H1 (cell line): ENCODE results near the gene AGBL1. TPM values are rescaled to one million over a fixed set of nuclear protein-coding genes. Genes with fewer than 3 reads are reported as not detected.

Experiments used
- CTCF ChIA-PET: fragments of 300-600 bp; sonication (Branson Sonifier 250); formaldehyde crosslinking; loops from one replicate; lab custom pipeline; 2021; ENCODE audit not compliant: partially characterized antibody; lab: Charles Lee
- POLR2A ChIA-PET: fragments of 300-600 bp; sonication (Branson Sonifier 250); formaldehyde crosslinking; loops from one replicate; lab custom pipeline; 2021; ENCODE audit warnings: inconsistent platforms; ENCODE audit not compliant: partially characterized antibody; lab: Charles Lee
- DNase-seq, 2 experiments: peaks; one replicate each; pipeline versions ENCODE4 v3.0.0 to v3.0.0-alpha.2; 2010 to 2022; ENCODE audit warnings: low spot score in 2 of 2, low read depth in 1 of 2, mixed read lengths in 1 of 2
- FAIRE-seq: peaks from 2 replicates; lab custom pipeline; 2011; peaks lifted over from hg19 to GRCh38; lab: Jason Lieb, UNC
- H2AFZ ChIP-seq: 2 replicates; pipeline ENCODE4 v1.8.1; 2012; ENCODE audit warnings: low read length, inconsistent platforms
- H2AK5ac ChIP-seq: 2 replicates; pipeline ENCODE4 v1.6.1; 2013; ENCODE audit warnings: low read depth, low read length
- H2BK120ac ChIP-seq: replicated peaks from 2 replicates; pipeline ENCODE3; 2013; ENCODE audit warnings: low read depth, low read length, inconsistent platforms
- H2BK12ac ChIP-seq: 2 replicates; pipeline ENCODE4 v1.6.1; 2013; ENCODE audit warnings: low read depth, low read length
- H2BK15ac ChIP-seq: 2 replicates; pipeline ENCODE4 v1.6.1; 2013; ENCODE audit warnings: low read length
- H2BK20ac ChIP-seq: 2 replicates; pipeline ENCODE4 v1.6.1; 2013; ENCODE audit warnings: low read length
- H2BK5ac ChIP-seq: 2 replicates; pipeline ENCODE4 v1.6.1; 2013; ENCODE audit warnings: low read depth, low read length
- H3K14ac ChIP-seq: 2 replicates; pipeline ENCODE4 v1.6.1; 2013; ENCODE audit warnings: inconsistent platforms; ENCODE audit not compliant: insufficient read length
- H3K18ac ChIP-seq: 2 replicates; pipeline ENCODE4 v1.6.1; 2013; ENCODE audit warnings: low read length; ENCODE audit errors: extremely low read depth
- H3K23ac ChIP-seq: 2 replicates; pipeline ENCODE4 v1.6.1; 2013; ENCODE audit warnings: inconsistent platforms; ENCODE audit not compliant: insufficient read length
- H3K23me2 ChIP-seq: 2 replicates; pipeline ENCODE4 v1.6.1; 2013; ENCODE audit warnings: low read depth, low read length
- H3K27ac ChIP-seq: 2 replicates; pipeline ENCODE4 v1.6.1; 2011; ENCODE audit warnings: low read depth, low read length, inconsistent platforms
- H3K27me3 ChIP-seq, 4 experiments: replicated peaks in 1 of 4; 1 replicate in 1 of 4; 2 replicates in 3 of 4; pipeline versions ENCODE4 v1.6.1 to v1.8.1; 2011 to 2013; ENCODE audit warnings: low read length in 3 of 4, mild to moderate bottlenecking in 3 of 4, inconsistent platforms in 2 of 4, mixed read lengths in 2 of 4, moderate library complexity in 1 of 4; ENCODE audit not compliant: control insufficient read depth in 3 of 4, insufficient read depth in 3 of 4; ENCODE audit errors: extremely low read depth in 1 of 4
- H3K36me3 ChIP-seq, 4 experiments: 2 replicates each; pipeline versions ENCODE4 v1.6.1 to v1.8.1; 2011 to 2013; ENCODE audit warnings: mild to moderate bottlenecking in 4 of 4, low read length in 3 of 4, moderate library complexity in 2 of 4, control low read depth in 1 of 4, inconsistent platforms in 1 of 4; ENCODE audit not compliant: insufficient read depth in 4 of 4, control insufficient read depth in 2 of 4
- H3K4ac ChIP-seq: replicated peaks from 2 replicates; pipeline ENCODE3; 2013; ENCODE audit warnings: low read length, low read depth, mixed read lengths, inconsistent platforms; ENCODE audit not compliant: insufficient read length
- H3K4me1 ChIP-seq, 4 experiments: replicated peaks in 1 of 4; 1 replicate in 1 of 4; 2 replicates in 3 of 4; pipeline versions ENCODE4 v1.6.1 to v1.8.1; 2011 to 2013; ENCODE audit warnings: low read length in 3 of 4, inconsistent platforms in 2 of 4, mixed read lengths in 1 of 4; ENCODE audit not compliant: insufficient read depth in 4 of 4, control insufficient read depth in 3 of 4
- H3K4me2 ChIP-seq, 2 experiments: 2 replicates each; pipeline versions ENCODE4 v1.6.1 to v1.8.1; 2011 to 2013; ENCODE audit warnings: low read depth in 2 of 2, low read length in 2 of 2, control low read depth in 1 of 2, inconsistent platforms in 1 of 2, mild to moderate bottlenecking in 1 of 2; ENCODE audit not compliant: insufficient read depth in 1 of 2
- H3K4me3 ChIP-seq, 4 experiments: fragments of 200-600, 300-600 bp in 1 of 4; sonication (generic), shearing (Covaris generic), sonication (Bioruptor Twin) in 1 of 4; 2 replicates each; pipeline versions ENCODE4 v1.5.1 to v1.8.1; 2011 to 2016; ENCODE audit warnings: low read length in 4 of 4, low read depth in 3 of 4, control low read depth in 2 of 4, inconsistent platforms in 2 of 4, mild to moderate bottlenecking in 2 of 4, mixed read lengths in 1 of 4, moderate library complexity in 1 of 4; ENCODE audit not compliant: insufficient read depth in 2 of 4; ENCODE audit errors: extremely low read depth in 1 of 4
- H3K56ac ChIP-seq: replicated peaks from 2 replicates; pipeline ENCODE3; 2013; ENCODE audit warnings: low read depth, mild to moderate bottlenecking, mixed read lengths, low read length, inconsistent platforms; ENCODE audit not compliant: insufficient read length
- H3K79me1 ChIP-seq: 2 replicates; pipeline ENCODE4 v1.6.1; 2013; ENCODE audit warnings: low read depth, low read length, control low read depth
- H3K79me2 ChIP-seq, 2 experiments: 2 replicates each; pipeline versions ENCODE4 v1.6.1 to v1.8.1; 2012 to 2013; ENCODE audit warnings: low read length in 2 of 2, mild to moderate bottlenecking in 2 of 2, inconsistent platforms in 1 of 2; ENCODE audit not compliant: insufficient read depth in 2 of 2, control insufficient read depth in 1 of 2
- H3K9ac ChIP-seq, 4 experiments: replicated peaks in 1 of 4; 1 replicate in 1 of 4; 2 replicates in 3 of 4; pipeline versions ENCODE4 v1.6.1 to v1.8.1; 2011 to 2013; ENCODE audit warnings: low read depth in 3 of 4, low read length in 3 of 4, control low read depth in 2 of 4, mild to moderate bottlenecking in 2 of 4, moderate library complexity in 2 of 4, inconsistent platforms in 1 of 4; ENCODE audit errors: extremely low read depth in 1 of 4
- H3K9me3 ChIP-seq, 2 experiments: 2 replicates each; pipeline versions ENCODE4 v1.6.1 to v1.8.1; 2012 to 2013; ENCODE audit warnings: mild to moderate bottlenecking in 2 of 2, moderate library complexity in 2 of 2, control low read depth in 1 of 2, inconsistent platforms in 1 of 2, low read depth in 1 of 2, low read length in 1 of 2, mixed read lengths in 1 of 2; ENCODE audit not compliant: insufficient read depth in 2 of 2
- H4K20me1 ChIP-seq, 2 experiments: replicated peaks in 1 of 2; 2 replicates each; pipeline versions ENCODE3 to v1.8.1; 2011 to 2013; ENCODE audit warnings: inconsistent platforms in 2 of 2, low read length in 2 of 2, mild to moderate bottlenecking in 1 of 2; ENCODE audit not compliant: insufficient read depth in 2 of 2, control insufficient read depth in 1 of 2
- H4K5ac ChIP-seq: 2 replicates; pipeline ENCODE4 v1.6.1; 2013; ENCODE audit warnings: low read length, low read depth, mixed read lengths, inconsistent platforms; ENCODE audit not compliant: insufficient read length
- H4K8ac ChIP-seq: 2 replicates; pipeline ENCODE4 v1.8.0; 2013; ENCODE audit warnings: mild to moderate bottlenecking, moderate library complexity, low read length, inconsistent platforms; ENCODE audit not compliant: insufficient read depth; ENCODE audit errors: extremely low read depth
- H4K91ac ChIP-seq: replicated peaks from 2 replicates; pipeline ENCODE3; 2013; ENCODE audit warnings: low read length, mixed read lengths, inconsistent platforms; ENCODE audit not compliant: insufficient read length
- CBX8 ChIP-seq: fragments of 300-800, 300-1000 bp; sonication (generic); IDR thresholded peaks from 2 replicates; pipeline ENCODE4 v1.7.1; 2016; ENCODE audit warnings: low read depth, low read length, borderline replicate concordance
- GABPA ChIP-seq: IDR thresholded peaks from 2 replicates; pipeline ENCODE4 v1.6.1; 2011; ENCODE audit warnings: mild to moderate bottlenecking, low read length, moderate library complexity, borderline replicate concordance; ENCODE audit not compliant: insufficient read depth
- MAX ChIP-seq: IDR thresholded peaks from 2 replicates; pipeline ENCODE4 v1.6.1; 2012; ENCODE audit warnings: inconsistent platforms
- PHF8 ChIP-seq: fragments of 200-600 bp; sonication (generic); conservative IDR thresholded peaks from 2 replicates; pipeline ENCODE4 v1.7.1; 2012; ENCODE audit warnings: low read depth, mild to moderate bottlenecking, inconsistent platforms, low read length, moderate library complexity
- RAD21 ChIP-seq, 2 experiments: IDR thresholded peaks in 1 of 2; conservative IDR thresholded peaks in 1 of 2; 2 replicates each; pipeline ENCODE4 v1.6.1; 2011; ENCODE audit warnings: low read depth in 2 of 2, low read length in 2 of 2, improper control_type of control experiment in 1 of 2, inconsistent platforms in 1 of 2, mild to moderate bottlenecking in 1 of 2, moderate library complexity in 1 of 2
- TAF7 ChIP-seq: optimal IDR thresholded peaks from 2 replicates; pipeline ENCODE3; 2011; ENCODE audit warnings: low read depth, mild to moderate bottlenecking, inconsistent platforms, low read length, moderate library complexity, borderline replicate concordance
- USF2 ChIP-seq: IDR thresholded peaks from 2 replicates; pipeline ENCODE4 v1.6.1; 2011; ENCODE audit warnings: low read length, improper control_type of control experiment
- WGBS, 2 experiments: shearing (Covaris generic) in 1 of 2; methylation state at CpG; one replicate each; pipeline versions ENCODE4 v1.1.6 to v1.1.7; 2013 to 2015; ENCODE audit warnings: low lambda C conversion rate in 2 of 2, mixed read lengths in 2 of 2, inconsistent platforms in 1 of 2, low coverage in 1 of 2, missing lambda C conversion rate in 1 of 2; ENCODE audit not compliant: insufficient replicate concordance in 2 of 2, insufficient coverage in 1 of 2, insufficient read length in 1 of 2; ENCODE audit errors: extremely low coverage in 1 of 2, missing lambda C conversion rate in 1 of 2; 5-methylcytosine and 5-hydroxymethylcytosine counted together
- polyA plus RNA-seq, 7 experiments: library from polyadenylated mRNA; depleted of rRNA in 3 of 7; stranded (reverse) in 5 of 7; unstranded in 2 of 7; fragments of >200 nt in 5 of 7; fragments of 200-250 nt in 2 of 7; gene quantifications; 1 replicate in 5 of 7; 2 replicates in 1 of 7; 4 replicates in 1 of 7; pipeline versions ENCODE4 v1.2.1 to v1.2.3, GENCODE V29; 2011 to 2013; ENCODE audit warnings: missing spikeins in 2 of 7, mixed read lengths in 2 of 7
- total RNA-seq: library from RNA; stranded (reverse); fragmentation: NEBNext Ultra II Directional; extraction: Animal tissue kit (Norgen Biotek cat#: 25700); gene quantifications from 2 replicates; pipeline ENCODE4 v1.2.1, GENCODE V29; 2021

AGBL1 gene
- total and polyA plus RNA-seq, 2 of the 8 experiments (the other 6 are each of a cell fraction or from before 2014, with no cell fraction given): not detected

GRCh38 chr15:86201313-86202008, 121.8 kb downstream of the AGBL1 start:
- Histone ChIP-seq H4K5ac (no peak overlapping the region), H3K18ac (no peak overlapping the region), H2BK120ac (no peak overlapping the region), H3K36me3 (no peaks in the 10 kb centered on the region), H3K9ac (no peak overlapping the region), H2AFZ (0 out of 2 replicates have a peak overlapping the region, but pooled peaks have one; percentile 2), H3K4me1 (peaks cover 0 to 6% (median 0%) of the 10 kb centered on the region in 4 experiments; a peak in 1 of 7 replicates), H3K9me3 (no peaks in the 10 kb centered on the region), H2AK5ac (no peak overlapping the region), H3K14ac (no peak overlapping the region), H3K79me1 (no peaks in the 10 kb centered on the region), H3K56ac (no peak overlapping the region), H3K4me2 (no peak overlapping the region), H3K4ac (no peak overlapping the region), H3K27me3 (no peaks in the 10 kb centered on the region), H2BK12ac (no peak overlapping the region), H3K23me2 (no peaks in the 10 kb centered on the region), H3K79me2 (no peaks in the 10 kb centered on the region), H3K23ac (no peak overlapping the region), H4K8ac (no peak overlapping the region), H2BK5ac (no peak overlapping the region), H2BK15ac (no peak overlapping the region), H3K4me3 (no peak overlapping the region), H4K20me1 (no peaks in the 10 kb centered on the region), H2BK20ac (no peak overlapping the region), H3K27ac (no peak overlapping the region), H4K91ac (no peak overlapping the region)
- ChIA-PET CTCF (interaction anchor here (0.9 to 1.3 kb wide), 2 partner anchors 31 to 161 kb away, joined by 3 read pairs; no protein-coding TSS in a partner anchor), POLR2A (no interaction called here)
- DNase-seq (no peak), FAIRE-seq (no peak)
- 93% methylated on average over 3 of the region's 3 CpGs; no CpG with 5 or more reads in 1 of the 2 experiments for WGBS, 2 experiments
- TF ChIP-seq CBX8 (no peak), RAD21 (IDR thresholded peaks at IDR 0.05 in 1 of 2, conservative IDR thresholded peaks at IDR 0.05 in 1 of 2; ENCODE audit: low read depth in 2 of 2, low read length in 2 of 2) (peak in 1 of 2 experiments; percentile 14; a peak in 1 of 4 replicates), PHF8 (no peak), USF2 (no peak), GABPA (no peak), MAX (no peak), TAF7 (no peak)
